Gastroesophageal sphincter (tissue), 3 donors: ENCODE measurements around the gene BEND2.

Experiments
- EP300 ChIP-seq: sonication (generic); formaldehyde crosslinking; IDR thresholded peaks from one replicate; pipeline ENCODE4 v1.6.1; 2017; ENCODE audit warnings: antibody characterized with exemption, mild to moderate bottlenecking
- POLR2A ChIP-seq, 2 donors: fragments of 450-650 bp; IDR thresholded peaks; one replicate each; pipeline ENCODE4 v1.6.1; 2017; ENCODE audit warnings: antibody characterized with exemption in 2 of 2, mild to moderate bottlenecking in 2 of 2, moderate library complexity in 1 of 2
- POLR2AphosphoS5 ChIP-seq: sonication (generic); formaldehyde crosslinking; IDR thresholded peaks from one replicate; pipeline ENCODE4 v1.6.1; 2017; ENCODE audit warnings: antibody characterized with exemption
- TF ChIP-seq, protein P1 (sequence below), 4 experiments: fragments of 200-600 bp in 2 of 4; fragments of 450-650 bp in 2 of 4; sonication (generic) in 1 of 4; IDR thresholded peaks; one replicate each; pipeline ENCODE4 v1.5.1; 2017 to 2019; ENCODE audit warnings: antibody characterized with exemption in 4 of 4, mild to moderate bottlenecking in 2 of 4, moderate library complexity in 2 of 4

DNA sequence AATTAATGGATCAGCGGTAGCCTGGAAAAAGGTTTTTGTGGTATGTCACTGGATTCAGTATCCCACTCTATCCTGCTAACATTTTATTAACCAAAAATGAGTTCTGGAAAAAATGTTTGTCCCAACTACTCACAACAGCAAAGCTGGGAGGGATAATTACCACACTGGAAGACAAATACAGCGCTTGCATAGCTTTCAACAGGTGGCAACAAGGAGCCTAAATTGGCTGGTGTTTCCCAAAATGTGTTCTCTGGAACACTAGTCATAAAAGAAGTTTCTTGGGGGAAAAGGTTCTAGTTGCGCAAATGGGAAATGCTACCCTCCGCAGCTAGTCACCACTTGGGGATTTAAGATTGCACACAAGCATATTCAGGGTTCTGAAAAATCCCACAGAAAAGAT lies 54.6 kb downstream of the BEND2 start:
- TF ChIP-seq, protein P1, sequence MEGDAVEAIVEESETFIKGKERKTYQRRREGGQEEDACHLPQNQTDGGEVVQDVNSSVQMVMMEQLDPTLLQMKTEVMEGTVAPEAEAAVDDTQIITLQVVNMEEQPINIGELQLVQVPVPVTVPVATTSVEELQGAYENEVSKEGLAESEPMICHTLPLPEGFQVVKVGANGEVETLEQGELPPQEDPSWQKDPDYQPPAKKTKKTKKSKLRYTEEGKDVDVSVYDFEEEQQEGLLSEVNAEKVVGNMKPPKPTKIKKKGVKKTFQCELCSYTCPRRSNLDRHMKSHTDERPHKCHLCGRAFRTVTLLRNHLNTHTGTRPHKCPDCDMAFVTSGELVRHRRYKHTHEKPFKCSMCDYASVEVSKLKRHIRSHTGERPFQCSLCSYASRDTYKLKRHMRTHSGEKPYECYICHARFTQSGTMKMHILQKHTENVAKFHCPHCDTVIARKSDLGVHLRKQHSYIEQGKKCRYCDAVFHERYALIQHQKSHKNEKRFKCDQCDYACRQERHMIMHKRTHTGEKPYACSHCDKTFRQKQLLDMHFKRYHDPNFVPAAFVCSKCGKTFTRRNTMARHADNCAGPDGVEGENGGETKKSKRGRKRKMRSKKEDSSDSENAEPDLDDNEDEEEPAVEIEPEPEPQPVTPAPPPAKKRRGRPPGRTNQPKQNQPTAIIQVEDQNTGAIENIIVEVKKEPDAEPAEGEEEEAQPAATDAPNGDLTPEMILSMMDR (IDR thresholded peaks at IDR 0.05) = no peak
- no peak for TF ChIP-seq EP300
- no peak for TF ChIP-seq POLR2A (IDR thresholded peaks at IDR 0.05)
- TF ChIP-seq POLR2AphosphoS5 = no peak
